ENCODE measurements around the gene NAP1L4. TPM values are rescaled to one million over a fixed set of nuclear protein-coding genes. Genes with fewer than 3 reads are reported as not detected.

The NAP1L4 gene, protein sequence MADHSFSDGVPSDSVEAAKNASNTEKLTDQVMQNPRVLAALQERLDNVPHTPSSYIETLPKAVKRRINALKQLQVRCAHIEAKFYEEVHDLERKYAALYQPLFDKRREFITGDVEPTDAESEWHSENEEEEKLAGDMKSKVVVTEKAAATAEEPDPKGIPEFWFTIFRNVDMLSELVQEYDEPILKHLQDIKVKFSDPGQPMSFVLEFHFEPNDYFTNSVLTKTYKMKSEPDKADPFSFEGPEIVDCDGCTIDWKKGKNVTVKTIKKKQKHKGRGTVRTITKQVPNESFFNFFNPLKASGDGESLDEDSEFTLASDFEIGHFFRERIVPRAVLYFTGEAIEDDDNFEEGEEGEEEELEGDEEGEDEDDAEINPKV
- polyA plus RNA-seq: 89.0 TPM

DNA sequence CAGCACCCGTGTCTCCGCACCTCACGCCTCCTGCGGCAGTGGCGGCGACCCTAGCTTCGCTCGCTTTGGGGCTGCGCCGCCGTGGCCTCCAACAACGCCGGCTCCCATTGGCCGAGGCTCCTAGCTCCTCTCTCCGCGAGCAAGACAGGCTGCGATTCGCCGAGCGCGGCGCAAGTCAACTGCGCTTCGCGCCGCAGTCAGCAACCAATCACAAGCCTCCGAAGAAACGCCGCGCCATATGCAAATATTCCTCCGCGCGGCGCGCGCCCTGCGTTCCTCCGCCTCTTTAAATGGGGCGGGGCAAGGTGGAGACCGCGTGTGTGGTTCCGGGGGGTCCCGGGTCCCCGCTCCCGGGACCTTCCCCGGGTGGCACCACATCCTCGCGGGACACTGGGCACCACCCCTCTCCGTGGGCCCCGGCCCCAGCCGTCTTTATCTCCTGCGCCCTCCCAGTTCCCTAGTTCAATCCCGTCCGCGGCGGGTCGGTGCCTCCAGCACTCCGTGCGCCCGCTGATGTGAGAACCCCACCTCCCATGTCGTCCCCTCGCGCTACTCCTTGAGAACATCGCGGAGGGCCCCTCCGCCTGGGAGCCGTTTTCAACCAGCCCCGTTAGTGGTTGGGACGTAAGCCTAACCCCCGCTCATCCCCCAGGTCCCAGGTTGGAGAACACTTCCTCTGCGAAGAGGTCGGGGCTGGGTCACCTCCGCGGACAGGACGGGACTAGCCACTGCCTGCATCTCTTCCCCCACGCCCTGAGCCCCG lies at the start of gene NAP1L4:
Gene NAP1L4 (minus strand): TSS at position 96 of the 763 bp plus-strand sequence. CDS start 13,109 bp downstream, outside the sequence.
- H3K4me1 Mint-ChIP-seq: peaks cover 33 to 44% (median 33%) of the 10 kb centered on the region in 3 donors

DNA sequence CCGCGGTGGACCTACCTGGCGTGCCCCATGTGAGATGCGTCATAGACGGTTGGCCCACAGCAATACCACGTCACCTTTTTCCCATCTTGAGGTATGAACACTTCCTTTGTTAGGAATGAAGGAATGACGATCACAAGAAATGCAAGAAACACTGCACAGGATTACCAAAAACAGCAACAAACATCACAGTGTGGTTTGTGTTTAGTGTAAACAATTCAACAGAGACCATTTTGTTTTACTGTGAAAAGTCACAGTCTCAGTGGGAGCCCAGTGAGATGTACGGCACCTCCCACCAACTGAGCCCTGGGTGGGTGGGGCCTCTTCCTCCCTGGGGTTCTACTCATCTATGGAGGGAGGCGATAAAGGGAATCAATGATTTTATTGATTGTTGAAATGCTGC lies 48.8 kb upstream of the NAP1L4 start:
- H3K9me3 Mint-ChIP-seq: no peaks in the 10 kb centered on the region
- no peak overlapping the region for H3K27ac Mint-ChIP-seq
- H3K36me3 Mint-ChIP-seq: peaks cover 6% of the 10 kb centered on the region
- no peaks in the 10 kb centered on the region for H3K27me3 Mint-ChIP-seq
- H3K4me1 Mint-ChIP-seq: peaks cover 13 to 18% (median 14%) of the 10 kb centered on the region in 3 donors
- no peak overlapping the region for H3K4me3 Mint-ChIP-seq

More for the DNA sequence above, at the start of gene NAP1L4:
- H3K27me3 Mint-ChIP-seq: no peaks in the 10 kb centered on the region
- no peaks in the 10 kb centered on the region for H3K9me3 Mint-ChIP-seq
- peak within 1 kb of the TSS; percentile 94 to 100 (median 99) for H3K27ac Mint-ChIP-seq
- H3K4me3 Mint-ChIP-seq: peak within 1 kb of the TSS; percentile 93 to 100 (median 98)
- peaks cover 2% of the 10 kb centered on the region for H3K36me3 Mint-ChIP-seq

DNA sequence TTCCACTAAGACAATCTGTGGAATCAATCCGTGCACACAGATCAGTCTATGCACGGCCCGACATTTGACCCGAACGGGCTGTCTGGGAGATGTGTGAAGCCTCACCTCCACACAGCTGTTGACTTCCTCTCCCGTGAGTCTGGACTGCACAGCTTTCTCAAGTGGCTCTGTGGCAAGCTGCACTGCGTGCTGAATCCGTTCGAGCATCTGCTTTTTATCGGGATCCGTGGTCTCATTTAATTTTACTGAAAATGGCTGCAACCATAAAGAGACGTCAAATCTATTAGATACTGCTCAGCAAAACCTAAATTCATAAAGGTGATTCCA lies 45.8 kb upstream of the NAP1L4 start:
- Mint-ChIP-seq H3K27ac (no peak overlapping the region), H3K36me3 (peaks cover 6% of the 10 kb centered on the region), H3K27me3 (no peaks in the 10 kb centered on the region), H3K4me1 (peaks cover 17 to 26% (median 25%) of the 10 kb centered on the region in 3 donors), H3K9me3 (no peaks in the 10 kb centered on the region), H3K4me3 (no peak overlapping the region)

DNA sequence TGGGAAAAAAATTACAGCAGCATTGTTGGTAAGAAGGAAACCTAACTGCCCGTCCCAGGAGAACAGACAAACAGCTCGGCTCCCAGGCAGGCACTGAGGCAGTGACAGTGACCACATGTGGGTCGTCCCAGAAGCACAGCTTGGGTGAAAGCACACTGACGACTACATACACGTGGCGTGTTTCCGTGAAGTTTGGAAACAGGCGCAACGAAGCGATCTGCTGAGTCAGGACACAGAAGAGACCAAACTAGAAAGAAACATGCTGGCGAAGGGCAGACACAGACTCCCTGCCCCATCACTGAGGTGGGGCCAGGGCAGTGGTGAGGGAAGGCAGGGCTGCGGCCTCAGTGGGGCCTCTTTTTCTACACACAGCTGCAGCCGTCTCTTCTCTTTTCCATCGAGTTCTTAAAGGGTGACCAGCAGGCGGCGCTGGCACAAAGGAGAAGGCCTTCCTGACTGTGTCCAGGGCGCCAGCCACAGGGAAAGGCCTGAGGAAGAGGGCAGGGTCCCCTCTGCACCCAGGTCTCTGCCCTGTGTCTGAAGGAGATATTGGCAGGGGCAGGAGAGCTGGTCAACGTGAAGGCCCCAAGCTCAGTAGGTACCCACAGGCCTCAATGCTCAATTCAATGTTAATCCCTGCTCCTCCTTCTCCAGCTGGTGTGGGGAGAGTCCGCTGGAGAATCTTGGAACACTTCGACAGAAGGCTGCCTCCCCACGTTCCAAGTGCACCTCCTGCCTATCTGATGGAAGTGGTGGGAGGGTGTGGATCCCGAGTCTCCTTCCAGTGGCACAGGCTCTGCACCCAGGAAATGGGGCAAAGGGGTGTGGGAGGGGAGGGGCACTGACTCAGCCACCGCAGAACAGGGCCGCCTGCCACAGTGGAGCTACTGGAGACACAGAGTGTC lies 45.2 kb upstream of the NAP1L4 start:
- Mint-ChIP-seq H3K27me3 (no peaks in the 10 kb centered on the region), H3K4me3 (peak overlapping the region in 2 of 4 donors; percentile 30 to 75), H3K36me3 (peaks cover 6% of the 10 kb centered on the region), H3K27ac (peak overlapping the region; percentile 73 to 94 (median 88)), H3K9me3 (no peaks in the 10 kb centered on the region), H3K4me1 (peaks cover 17 to 28% (median 26%) of the 10 kb centered on the region in 3 donors)

DNA sequence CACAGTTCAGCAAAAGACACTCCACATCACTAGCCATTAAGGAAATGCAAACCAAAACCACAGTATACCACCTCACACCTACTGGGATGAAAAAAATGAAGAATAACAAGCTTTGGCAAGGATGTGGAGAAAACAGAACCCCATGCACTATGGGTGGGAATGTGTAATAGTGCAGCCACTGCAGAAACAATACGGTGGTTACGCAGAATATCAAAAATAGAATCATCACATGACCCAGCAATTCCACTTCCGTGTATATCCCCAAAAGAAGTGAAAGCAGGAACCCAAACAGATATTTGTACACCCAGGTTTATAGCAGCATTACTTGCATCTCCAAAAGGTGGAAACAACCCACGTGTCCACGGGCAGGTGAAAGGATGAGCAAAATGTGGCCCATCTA lies 44.3 kb upstream of the NAP1L4 start:
- H3K9me3 Mint-ChIP-seq: no peaks in the 10 kb centered on the region
- peak overlapping the region in 3 of 4 donors; percentile 47 to 75 (median 72) for H3K4me3 Mint-ChIP-seq
- H3K27me3 Mint-ChIP-seq: no peaks in the 10 kb centered on the region
- H3K36me3 Mint-ChIP-seq: peaks cover 6% of the 10 kb centered on the region
- peak overlapping the region; percentile 55 to 94 (median 88) for H3K27ac Mint-ChIP-seq
- H3K4me1 Mint-ChIP-seq: peaks cover 19 to 28% (median 26%) of the 10 kb centered on the region in 3 donors

DNA sequence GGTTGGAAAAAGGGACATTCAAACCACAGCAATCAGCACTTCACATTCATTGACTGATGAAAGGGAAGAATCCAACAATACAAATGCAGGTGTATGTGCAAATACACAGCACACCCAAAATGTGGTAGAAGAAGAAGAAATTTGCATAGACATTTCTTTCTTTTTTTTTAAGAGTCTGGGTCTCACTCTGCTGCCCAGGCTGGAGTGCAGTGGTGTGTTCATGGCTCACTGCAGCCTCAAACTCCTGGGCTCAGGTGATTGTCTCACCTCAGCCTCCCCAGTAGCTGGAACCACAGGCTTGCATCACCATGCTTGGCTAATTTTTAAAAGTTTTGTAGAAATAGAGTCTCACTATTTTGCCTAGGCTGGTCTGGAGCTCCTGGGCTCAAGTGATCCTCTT lies 43.2 kb upstream of the NAP1L4 start:
- Mint-ChIP-seq H3K4me3 (peak overlapping the region in 3 of 4 donors; percentile 49 to 72 (median 70)), H3K36me3 (peaks cover 6% of the 10 kb centered on the region)

DNA sequence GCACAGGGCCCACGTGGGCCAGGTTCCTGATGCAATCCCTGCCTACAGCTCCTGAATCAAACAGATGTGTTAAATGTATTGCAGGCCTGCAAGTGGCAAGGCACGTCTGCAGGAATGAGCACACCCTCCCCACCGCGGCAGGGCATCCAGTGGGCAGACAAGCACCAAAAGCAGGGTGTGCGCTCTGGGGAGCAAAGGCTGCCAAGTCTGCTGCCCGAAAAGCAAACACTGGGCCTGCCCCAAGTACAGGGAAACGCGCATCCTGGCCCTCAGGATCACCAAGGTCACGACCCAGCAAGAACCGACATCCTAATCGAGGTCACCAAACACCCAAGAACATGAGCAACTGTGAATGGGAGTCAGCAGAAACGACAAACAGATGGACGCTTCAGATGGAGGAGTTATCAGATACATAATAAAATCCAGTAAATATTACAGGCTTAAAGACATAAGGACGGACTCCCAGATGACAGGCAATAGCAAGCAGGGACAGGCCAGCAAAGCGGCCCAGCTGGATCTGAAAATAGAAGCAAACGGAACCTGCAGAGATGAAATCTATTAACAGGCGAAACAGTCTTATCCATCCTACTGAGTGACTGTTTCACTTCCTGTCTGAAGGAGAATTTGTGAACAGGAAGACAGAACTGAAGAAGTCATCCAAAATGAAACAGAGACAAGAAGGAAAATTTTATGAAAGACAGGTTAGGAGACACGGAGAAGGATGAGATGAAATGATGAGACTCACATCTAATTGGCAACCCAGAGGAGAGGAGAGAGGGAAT lies 38.4 kb upstream of the NAP1L4 start:
- H3K4me3 Mint-ChIP-seq: peak overlapping the region in 2 of 4 donors; percentile 4 to 14

More for the DNA sequence above, 43.2 kb upstream of the NAP1L4 start:
- H3K4me1 Mint-ChIP-seq: peaks cover 30 to 39% (median 30%) of the 10 kb centered on the region in 3 donors
- no peaks in the 10 kb centered on the region for H3K9me3 Mint-ChIP-seq
- H3K27ac Mint-ChIP-seq: peak overlapping the region; percentile 55 to 94 (median 59)
- H3K27me3 Mint-ChIP-seq: no peaks in the 10 kb centered on the region

DNA sequence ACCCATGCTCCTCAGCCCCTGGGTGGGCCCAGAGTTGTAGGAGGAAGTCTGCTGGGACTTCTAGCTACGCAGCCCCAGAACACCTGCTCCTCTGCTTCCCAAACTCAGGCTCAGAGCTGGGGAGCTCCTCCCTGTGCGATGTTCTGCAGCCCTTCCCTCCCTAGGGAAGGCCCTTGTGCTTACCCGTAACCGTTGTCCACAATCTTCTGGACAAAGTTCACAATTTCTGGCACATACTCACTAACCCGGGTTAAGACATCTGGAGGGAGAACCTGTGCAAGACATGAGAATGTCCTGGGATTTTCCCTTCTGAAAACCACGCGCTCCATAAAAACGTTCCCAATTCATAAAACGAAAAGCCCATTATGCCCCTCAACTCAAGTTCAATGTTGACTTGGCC lies 36.7 kb upstream of the NAP1L4 start:
- peaks cover 11 to 21% (median 19%) of the 10 kb centered on the region in 3 donors for H3K4me1 Mint-ChIP-seq
- H3K36me3 Mint-ChIP-seq: peaks cover 4% of the 10 kb centered on the region
- H3K9me3 Mint-ChIP-seq: no peaks in the 10 kb centered on the region
- H3K27me3 Mint-ChIP-seq: no peaks in the 10 kb centered on the region
- H3K27ac Mint-ChIP-seq: no peak overlapping the region
- H3K4me3 Mint-ChIP-seq: no peak overlapping the region

More for the DNA sequence above, 38.4 kb upstream of the NAP1L4 start:
- H3K9me3 Mint-ChIP-seq: no peaks in the 10 kb centered on the region
- H3K27me3 Mint-ChIP-seq: no peaks in the 10 kb centered on the region
- H3K36me3 Mint-ChIP-seq: peaks cover 4% of the 10 kb centered on the region
- H3K4me1 Mint-ChIP-seq: peaks cover 18 to 27% (median 19%) of the 10 kb centered on the region in 3 donors
- peak overlapping the region in 2 of 3 donors; percentile 17 to 78 for H3K27ac Mint-ChIP-seq

DNA sequence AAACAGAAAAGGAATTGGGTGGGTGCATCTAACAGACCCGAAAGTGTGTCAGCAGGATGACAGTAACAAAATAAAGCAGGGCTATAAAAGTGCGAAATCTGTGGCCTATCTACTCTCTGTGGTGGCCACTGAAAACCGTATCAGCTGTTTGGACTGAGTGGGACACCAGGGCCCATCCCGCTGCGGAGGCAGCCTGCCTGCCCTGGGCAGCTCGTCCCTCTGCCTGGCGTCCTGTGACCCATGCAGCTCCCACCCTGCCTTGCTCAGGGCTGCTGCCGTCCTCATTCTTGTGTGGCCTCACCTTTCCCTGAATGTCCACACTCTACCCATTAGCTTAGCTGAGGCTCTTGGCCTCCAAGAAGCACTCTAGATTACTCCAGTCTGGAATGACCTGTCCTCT lies 34.7 kb upstream of the NAP1L4 start:
- peaks cover 4% of the 10 kb centered on the region for H3K36me3 Mint-ChIP-seq

DNA sequence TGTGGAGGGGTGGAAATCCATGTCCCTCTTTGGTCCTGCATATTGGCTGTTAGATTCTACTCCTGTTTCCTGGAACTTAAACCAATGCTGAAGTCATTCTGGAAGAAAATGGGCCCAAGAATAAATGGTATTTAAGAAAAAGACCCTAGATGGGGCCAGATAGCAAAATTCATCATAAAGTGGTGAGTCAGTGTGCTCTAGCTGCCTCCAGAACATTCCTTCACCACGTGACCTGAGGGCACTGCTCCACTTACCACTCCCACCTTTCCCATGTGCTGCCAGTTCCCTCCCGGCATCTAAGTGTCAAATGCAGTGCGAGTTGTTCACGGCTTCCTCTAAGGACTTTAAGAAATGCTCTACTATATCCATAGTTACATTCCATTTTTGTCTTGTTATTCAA lies 30.9 kb upstream of the NAP1L4 start:
- H3K27ac Mint-ChIP-seq: peak overlapping the region in 1 of 3 donors; percentile 90
- H3K36me3 Mint-ChIP-seq: peaks cover 5% of the 10 kb centered on the region
- no peak overlapping the region for H3K4me3 Mint-ChIP-seq
- H3K27me3 Mint-ChIP-seq: no peaks in the 10 kb centered on the region
- no peaks in the 10 kb centered on the region for H3K9me3 Mint-ChIP-seq
- H3K4me1 Mint-ChIP-seq: peaks cover 7 to 22% (median 17%) of the 10 kb centered on the region in 3 donors

More for the DNA sequence above, 34.7 kb upstream of the NAP1L4 start:
- Mint-ChIP-seq H3K9me3 (no peaks in the 10 kb centered on the region), H3K27me3 (no peaks in the 10 kb centered on the region), H3K4me3 (no peak overlapping the region), H3K4me1 (peaks cover 26 to 33% (median 29%) of the 10 kb centered on the region in 3 donors), H3K27ac (no peak overlapping the region)

DNA sequence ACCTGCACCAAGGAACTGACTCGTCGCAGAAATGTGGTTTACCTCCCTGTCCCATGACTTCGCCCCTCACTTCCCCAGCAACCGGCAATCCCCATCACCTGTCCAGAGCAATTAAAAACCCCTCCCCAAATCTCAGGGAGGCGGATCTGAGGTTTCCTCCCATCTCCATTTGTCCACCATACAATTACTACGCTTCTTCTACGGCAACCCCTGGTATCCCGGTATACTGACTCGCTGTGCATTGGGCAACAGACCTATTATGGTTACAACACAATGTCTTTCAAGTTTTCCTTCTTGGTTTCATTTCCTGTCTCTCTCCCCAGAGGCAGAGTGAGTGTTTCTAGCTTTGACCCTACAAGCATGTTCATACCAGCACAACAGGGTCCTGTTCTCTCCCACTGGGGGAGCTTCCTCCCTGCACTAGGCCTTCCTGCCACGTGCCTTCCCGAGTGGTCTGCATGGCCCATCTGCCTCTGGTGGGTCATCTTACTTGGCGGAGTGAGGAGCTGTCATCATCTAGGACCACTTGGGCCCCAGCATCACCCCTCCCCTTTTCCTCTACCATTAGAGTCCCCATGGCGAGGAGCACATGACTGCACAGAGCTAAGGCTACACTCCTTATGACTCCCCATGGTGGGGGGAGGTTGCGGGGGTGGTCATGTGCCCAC lies 30.3 kb upstream of the NAP1L4 start:
- peaks cover 7 to 22% (median 17%) of the 10 kb centered on the region in 3 donors for H3K4me1 Mint-ChIP-seq
- H3K4me3 Mint-ChIP-seq: peak overlapping the region in 3 of 4 donors; percentile 68 to 86 (median 79)
- no peaks in the 10 kb centered on the region for H3K27me3 Mint-ChIP-seq
- peaks cover 6% of the 10 kb centered on the region for H3K36me3 Mint-ChIP-seq
- H3K9me3 Mint-ChIP-seq: no peaks in the 10 kb centered on the region
- H3K27ac Mint-ChIP-seq: peak overlapping the region in 2 of 3 donors; percentile 31 to 90

DNA sequence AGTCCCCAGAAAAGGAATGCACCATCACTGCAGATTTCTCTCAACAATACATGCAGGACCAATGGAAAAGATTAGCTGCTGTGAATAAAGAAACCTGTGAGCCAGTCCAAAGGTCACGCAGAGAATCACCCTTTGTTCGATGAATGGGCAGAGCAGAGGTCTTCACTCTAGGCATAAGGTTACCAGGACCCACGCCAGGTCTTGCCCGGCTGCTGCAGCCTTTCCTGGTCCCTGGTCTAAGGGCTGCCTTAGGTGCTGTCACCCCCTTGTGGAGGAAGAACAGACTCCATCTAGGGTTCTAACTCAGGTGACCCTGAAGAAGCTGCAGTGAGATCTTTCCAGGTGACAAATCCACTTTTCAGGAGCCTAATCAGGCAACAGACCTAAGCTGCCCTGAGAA lies 29.0 kb upstream of the NAP1L4 start:
- Mint-ChIP-seq H3K4me1 (peaks cover 7 to 22% (median 17%) of the 10 kb centered on the region in 3 donors), H3K4me3 (no peak overlapping the region), H3K27me3 (no peaks in the 10 kb centered on the region), H3K36me3 (peaks cover 6% of the 10 kb centered on the region), H3K27ac (peak overlapping the region in 1 of 3 donors; percentile 74), H3K9me3 (no peaks in the 10 kb centered on the region)

DNA sequence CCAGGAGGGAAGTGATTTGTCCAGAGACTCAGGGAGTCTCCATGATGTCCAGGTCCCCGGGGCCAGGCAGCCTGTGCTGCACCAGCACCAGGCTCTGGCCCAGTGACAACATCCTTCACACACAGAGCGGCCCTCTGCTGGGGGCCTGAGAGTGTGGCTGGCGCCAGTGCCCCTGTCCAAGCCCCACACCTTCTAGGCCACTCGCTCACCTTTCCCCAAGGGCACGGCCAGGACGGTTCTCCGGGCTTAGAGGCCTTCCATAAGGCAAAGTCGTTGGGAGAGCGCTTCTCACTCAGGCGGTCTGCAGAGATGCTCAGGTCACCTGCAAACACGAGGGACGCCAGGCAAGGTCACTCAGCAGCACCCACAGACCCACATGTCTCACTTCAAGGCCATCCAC lies 27.9 kb upstream of the NAP1L4 start:
- H3K27me3 Mint-ChIP-seq: no peaks in the 10 kb centered on the region
- no peak overlapping the region for H3K27ac Mint-ChIP-seq
- H3K4me1 Mint-ChIP-seq: peaks cover 7 to 22% (median 17%) of the 10 kb centered on the region in 3 donors
- no peak overlapping the region for H3K4me3 Mint-ChIP-seq
- no peaks in the 10 kb centered on the region for H3K9me3 Mint-ChIP-seq
- H3K36me3 Mint-ChIP-seq: peaks cover 6% of the 10 kb centered on the region
